ENCODE measurements around the gene TBCB.

The TBCB gene

GRCh38 chr19:36139473-36140303, 24.4 kb downstream of the TBCB start, which contains the start of gene CAPNS1:
TSS of gene CAPNS1 (plus strand) at chr19:36140066. CDS start at chr19:36141012, 946 bp downstream.
- no peaks in the 10 kb centered on the region for H3K9me3 ChIP-seq (ENCODE audit: control insufficient read depth, insufficient read depth, low read depth, low read length)
- peak within 1 kb of the TSS; percentile 80 for H3K4me3 ChIP-seq (ENCODE audit: low read depth, low read length)
- POLR2A ChIA-PET = interaction anchor here (0.5 to 5.4 kb wide), 18 partner anchors 10 to 698 kb away, joined by 3 to 87 read pairs (median 5); partner anchors contain the start of genes COX7A1, POLR2I, TBCB and THAP8
- H3K27ac ChIP-seq (ENCODE audit: extremely low read depth, low read depth, low read length) = peak within 1 kb of the TSS; percentile 94
- peaks cover 14% of the 10 kb centered on the region for H3K4me1 ChIP-seq (ENCODE audit: control insufficient read depth, insufficient read depth, low read length)
- peaks cover 22% of the 10 kb centered on the region in 2 experiments for H3K36me3 ChIP-seq (ENCODE audit: control insufficient read depth in 2 of 2, insufficient read depth in 1 of 2, low read length in 2 of 2)
- CTCF ChIA-PET = interaction anchor here (0.6 to 4.3 kb wide), 7 partner anchors 12 to 541 kb away, joined by 3 to 28 read pairs (median 3); no protein-coding TSS in a partner anchor
- TF ChIP-seq ZNF600 (tag by site-specific recombination; IDR thresholded peaks at IDR 0.05) (peak; percentile 90), ZBTB17 (tag by site-specific recombination; IDR thresholded peaks at IDR 0.05) (peak; percentile 96), ZNF521 (tag by site-specific recombination; IDR thresholded peaks at IDR 0.05) (no peak), ZBTB48 (tag by site-specific recombination; IDR thresholded peaks at IDR 0.05) (peak; percentile 98), HIC1 (tag by site-specific recombination; IDR thresholded peaks at IDR 0.05) (peak; percentile 86), ZNF350 (tag by site-specific recombination; IDR thresholded peaks at IDR 0.05) (no peak), ZNF692 (tag by site-specific recombination; IDR thresholded peaks at IDR 0.05) (peak; percentile 97), ZNF174 (tag by site-specific recombination; IDR thresholded peaks at IDR 0.05) (no peak), ZSCAN4 (tag by site-specific recombination; IDR thresholded peaks at IDR 0.05) (no peak), ZNF473 (tag by site-specific recombination; IDR thresholded peaks at IDR 0.05) (no peak), ZBTB49 (tag by site-specific recombination; IDR thresholded peaks at IDR 0.05; ENCODE audit: low read depth) (no peak), ZSCAN30 (tag by site-specific recombination; IDR thresholded peaks at IDR 0.05) (peak; percentile 96), HOXA7 (CRISPR knock-in tag; IDR thresholded peaks at IDR 0.05; ENCODE audit: borderline replicate concordance) (no peak), TRIM28 (IDR thresholded peaks at IDR 0.05; ENCODE audit: borderline replicate concordance, low read length) (peak; percentile 44; the same call in 1 of the 2 replicates), PBX3 (CRISPR knock-in tag; IDR thresholded peaks at IDR 0.05) (peak; percentile 88), ZNF501 (tag by site-specific recombination; IDR thresholded peaks at IDR 0.05) (peak; percentile 98), ZNF335 (tag by site-specific recombination; conservative IDR thresholded peaks at IDR 0.05) (peak; percentile 100), PRDM2 (tag by site-specific recombination; IDR thresholded peaks at IDR 0.05; ENCODE audit: borderline replicate concordance) (no peak), ZNF561 (tag by site-specific recombination; IDR thresholded peaks at IDR 0.05; ENCODE audit: borderline replicate concordance) (peak; percentile 97)

Data from HEK293 (cell line).